Measurements from ENCODE around the gene ZDHHC22. TPM values are rescaled to one million over a fixed set of nuclear protein-coding genes. Genes with fewer than 3 reads are reported as not detected.

The ZDHHC22 gene
- total RNA-seq, 1 donor from 2014 or later = 0.16 TPM

- no peak for TF ChIP-seq CTCF (IDR thresholded peaks at IDR 0.05)
- Mint-ChIP-seq H3K36me3 (ENCODE audit: unreplicated experiment) (no peaks in the 10 kb centered on the region), H3K27ac (ENCODE audit: unreplicated experiment) (no peak overlapping the region), H3K4me1 (ENCODE audit: unreplicated experiment) (no peaks in the 10 kb centered on the region), H3K4me3 (ENCODE audit: unreplicated experiment) (no peak overlapping the region), H3K9me3 (ENCODE audit: unreplicated experiment) (peaks cover 8% of the 10 kb centered on the region), H3K27me3 (ENCODE audit: unreplicated experiment) (peaks cover 29% of the 10 kb centered on the region)
- no peak for DNase-seq (ENCODE audit: extremely low spot score, unreplicated experiment)
Observed at GRCh38 chr14:77083082-77083481, 58.5 kb downstream of the ZDHHC22 start.

GRCh38 chr14:77082356-77082755 is 59.2 kb downstream of the ZDHHC22 start:
- no peak for TF ChIP-seq CTCF (IDR thresholded peaks at IDR 0.05)
- Mint-ChIP-seq H3K4me1 (ENCODE audit: unreplicated experiment) (no peaks in the 10 kb centered on the region), H3K27me3 (ENCODE audit: unreplicated experiment) (peaks cover 22% of the 10 kb centered on the region)

More at GRCh38 chr14:77082356-77082755, 59.2 kb downstream of the ZDHHC22 start:
- Mint-ChIP-seq H3K36me3 (ENCODE audit: unreplicated experiment) (no peaks in the 10 kb centered on the region), H3K27ac (ENCODE audit: unreplicated experiment) (no peak overlapping the region), H3K4me3 (ENCODE audit: unreplicated experiment) (no peak overlapping the region), H3K9me3 (ENCODE audit: unreplicated experiment) (peaks cover 8% of the 10 kb centered on the region)
- DNase-seq (ENCODE audit: extremely low spot score, unreplicated experiment) = no peak

Other genes starting within 250 kb of the ZDHHC22 start
- gene IRF2BPL, start 113.1 kb downstream of the ZDHHC22 start, total RNA-seq = 107 and 120 TPM in 2 replicates
- 12.4 and 12.7 TPM in 2 replicates for gene CIPC, start 43.5 kb downstream of the ZDHHC22 start, total RNA-seq
- 0.11 and 0.39 TPM in 2 replicates for gene TMEM63C, start 40.0 kb upstream of the ZDHHC22 start, total RNA-seq
- gene NGB, start 129.4 kb upstream of the ZDHHC22 start, total RNA-seq = not detected in 2 replicates
- 29.2 and 32.4 TPM in 2 replicates for gene POMT2, start 179.1 kb upstream of the ZDHHC22 start, total RNA-seq
- 15.8 and 16.6 TPM in 2 replicates for gene GSTZ1, start 179.2 kb upstream of the ZDHHC22 start, total RNA-seq
- 10.0 and 10.9 TPM in 2 replicates for gene TMED8, start 235.3 kb upstream of the ZDHHC22 start, total RNA-seq
- gene SAMD15, start 235.6 kb upstream of the ZDHHC22 start, total RNA-seq = 1.9 and 2.2 TPM in 2 replicates

Data from osteocyte (in vitro differentiated cells).